NB4 (cell line): ENCODE measurements around the gene LONRF2.

ENCODE experiments used
- CTCF ChIP-seq: IDR thresholded peaks from one replicate; pipeline ENCODE4 v1.5.1; 2012; ENCODE audit warnings: low read depth, low read length
- MAX ChIP-seq: IDR thresholded peaks from 2 replicates; pipeline ENCODE4 v1.6.1; 2011; ENCODE audit warnings: low read depth, low read length
- MYC ChIP-seq: IDR thresholded peaks from 2 replicates; pipeline ENCODE4 v1.6.1; 2011; ENCODE audit warnings: low read depth, low read length
- POLR2A ChIP-seq: IDR thresholded peaks from 2 replicates; pipeline ENCODE4 v1.6.1; 2011; ENCODE audit warnings: mild to moderate bottlenecking; ENCODE audit not compliant: insufficient read length; ENCODE audit errors: extremely low read depth

DNA sequence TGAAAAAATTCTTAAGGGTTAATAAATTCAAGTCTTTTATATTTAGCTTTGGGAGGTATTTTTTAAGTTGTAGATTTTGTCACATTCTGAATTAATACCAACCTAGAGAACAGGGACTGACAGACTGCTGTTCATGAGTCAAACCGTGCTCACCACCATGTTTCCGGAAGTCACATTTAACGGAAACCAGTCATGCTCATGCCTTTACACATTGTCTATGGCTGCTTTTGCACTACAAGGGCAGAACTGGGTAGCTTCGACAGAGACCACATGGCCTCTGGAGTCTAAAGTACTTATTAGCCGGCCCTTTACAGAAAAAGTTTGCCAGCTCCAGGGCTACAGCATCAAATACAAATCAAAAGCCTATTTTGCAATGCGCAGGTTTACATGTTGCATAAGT, 33.3 kb downstream of the LONRF2 start:
- TF ChIP-seq POLR2A (no peak), MYC (no peak), CTCF (no peak), MAX (no peak)
